Upper lobe of right lung (tissue), 1 donor: Measurements from ENCODE around the gene EPS8L1. TPM values are rescaled to one million over a fixed set of nuclear protein-coding genes. Genes with fewer than 3 reads are reported as not detected.

Experiments used
- ATAC-seq: fragments of 200-7000 bp; cut with Tn5 transposase; one replicate; pipeline ENCODE4 v1.9.1; 2020; ENCODE audit warnings: mild to moderate bottlenecking, moderate library complexity
- DNase-seq: peaks from one replicate; pipeline ENCODE4 v3.0.0-alpha.2; 2020
- H3K27ac ChIP-seq: fragments of 200-600 bp; one replicate; pipeline ENCODE4 v1.8.0; 2022
- H3K27me3 ChIP-seq: fragments of 200-600 bp; one replicate; pipeline ENCODE4 v1.8.0; 2022; ENCODE audit warnings: mild to moderate bottlenecking
- H3K36me3 ChIP-seq: fragments of 200-600 bp; one replicate; pipeline ENCODE4 v1.8.0; 2022
- H3K4me1 ChIP-seq: fragments of 200-600 bp; one replicate; pipeline ENCODE4 v1.8.0; 2022
- H3K4me3 ChIP-seq: fragments of 200-600 bp; one replicate; pipeline ENCODE4 v1.8.0; 2022; ENCODE audit warnings: mild to moderate bottlenecking
- H3K9me3 ChIP-seq: fragments of 200-600 bp; one replicate; pipeline ENCODE4 v1.8.0; 2022
- CTCF ChIP-seq: fragments of 200-600 bp; IDR thresholded peaks from one replicate; pipeline ENCODE4 v1.8.0; 2022; ENCODE audit warnings: antibody characterized with exemption
- intact Hi-C: fragments of 100-400 bp; cut with DNase I; formaldehyde crosslinking; loops from one replicate; pipeline ENCODE4 v1.11.0; 2022
- microRNA-seq: library from miRNA; unstranded; fragments of <30 nt; microRNA quantifications from one replicate; pipeline ENCODE4 v1.2.0, GENCODE V29; 2020; ENCODE audit warnings: borderline microRNAs expressed
- total RNA-seq: library from RNA; stranded (reverse); fragmentation: NEBNext Ultra II Directional; extraction: Animal tissue kit (Norgen Biotek cat#: 25700); gene quantifications from one replicate; pipeline ENCODE4 v1.2.1, GENCODE V29; 2021
- donor health status: DM: no; HTN: yes; CAD: no; lungs with severe emphysema.

Gene EPS8L1
- total RNA-seq, 1 donor from 2014 or later: 35.6 TPM

- ATAC-seq (peak; percentile 52), DNase-seq (no peak)
- H3K27ac ChIP-seq: no peak overlapping the region
- H3K27me3 ChIP-seq: peaks cover 26% of the 10 kb centered on the region
- H3K36me3 ChIP-seq: no peaks in the 10 kb centered on the region
- H3K4me3 ChIP-seq: no peak overlapping the region
- H3K9me3 ChIP-seq: no peaks in the 10 kb centered on the region
- TF ChIP-seq CTCF: no peak
- H3K4me1 ChIP-seq: no peaks in the 10 kb centered on the region
- intact Hi-C loops: no loop called here
Observed at GRCh38 chr19:55132453-55133129, 56.9 kb downstream of the EPS8L1 start.

GRCh38 chr19:55133639-55134444 lies 58.2 kb downstream of the EPS8L1 start:
- no peak for TF ChIP-seq CTCF
- intact Hi-C loops: no loop called here
- Histone ChIP-seq H3K36me3 (no peaks in the 10 kb centered on the region), H3K9me3 (no peaks in the 10 kb centered on the region), H3K27ac (no peak overlapping the region), H3K27me3 (peaks cover 26% of the 10 kb centered on the region), H3K4me1 (no peaks in the 10 kb centered on the region), H3K4me3 (no peak overlapping the region)
- ATAC-seq (peak; percentile 43), DNase-seq (no peak)

- Histone ChIP-seq H3K9me3 (no peaks in the 10 kb centered on the region), H3K27me3 (peaks cover 26% of the 10 kb centered on the region), H3K27ac (no peak overlapping the region), H3K4me3 (no peak overlapping the region), H3K36me3 (no peaks in the 10 kb centered on the region), H3K4me1 (no peaks in the 10 kb centered on the region)
- ATAC-seq: no peak
- no peak for TF ChIP-seq CTCF
- DNase-seq: no peak
- intact Hi-C loops: no loop called here
Observed at GRCh38 chr19:55134736-55135135, 59.1 kb downstream of the EPS8L1 start.

- TF ChIP-seq CTCF: no peak
- H3K27me3 ChIP-seq: peaks cover 38% of the 10 kb centered on the region
- ATAC-seq (no peak), DNase-seq (no peak)
- intact Hi-C loops: no loop called here
- H3K4me1 ChIP-seq: no peaks in the 10 kb centered on the region
- H3K9me3 ChIP-seq: no peaks in the 10 kb centered on the region
- no peaks in the 10 kb centered on the region for H3K36me3 ChIP-seq
- no peak overlapping the region for H3K4me3 ChIP-seq
- no peak overlapping the region for H3K27ac ChIP-seq
Observed at GRCh38 chr19:55136399-55137102, 60.9 kb downstream of the EPS8L1 start.

Small RNA genes lying within 50 kb of the gene (microRNA-seq; reads per million reads assigned to microRNA genes)
- gene MIR7975: not detected

Other genes with a start within 250 kb of the EPS8L1 start
- 0.41 TPM for gene KIR2DS4, start 243.2 kb upstream of the EPS8L1 start, total RNA-seq
- 0.35 TPM for gene KIR3DL2, start 225.4 kb upstream of the EPS8L1 start, total RNA-seq
- gene FCAR, start 201.6 kb upstream of the EPS8L1 start, total RNA-seq: 3.2 TPM
- 1.5 TPM for gene NCR1, start 169.7 kb upstream of the EPS8L1 start, total RNA-seq
- gene NLRP7, start 128.3 kb upstream of the EPS8L1 start, total RNA-seq: not detected
- 21.4 TPM for gene NLRP2, start 109.5 kb upstream of the EPS8L1 start, total RNA-seq
- gene GP6, start 37.6 kb upstream of the EPS8L1 start, total RNA-seq: 0.32 TPM
- 30.0 TPM for gene RDH13, start 12.7 kb upstream of the EPS8L1 start, total RNA-seq
- 120 TPM for gene PPP1R12C, start 41.8 kb downstream of the EPS8L1 start, total RNA-seq
- 1.2 TPM for gene TNNT1, start 73.3 kb downstream of the EPS8L1 start, total RNA-seq
- not detected for gene TNNI3, start 81.9 kb downstream of the EPS8L1 start, total RNA-seq
- gene DNAAF3, start 90.7 kb downstream of the EPS8L1 start, total RNA-seq: 1.5 TPM
- gene SYT5, start 104.4 kb downstream of the EPS8L1 start, total RNA-seq: not detected
- not detected for gene PTPRH, start 133.6 kb downstream of the EPS8L1 start, total RNA-seq
- 4.3 TPM for gene TMEM86B, start 152.9 kb downstream of the EPS8L1 start, total RNA-seq
- 61.0 TPM for gene PPP6R1, start 183.1 kb downstream of the EPS8L1 start, total RNA-seq
- 19.7 TPM for gene HSPBP1, start 204.2 kb downstream of the EPS8L1 start, total RNA-seq
- 1.3 TPM for gene BRSK1, start 208.1 kb downstream of the EPS8L1 start, total RNA-seq
- gene TMEM150B, start 249.5 kb downstream of the EPS8L1 start, total RNA-seq: 23.9 TPM